ENCODE results near the gene RBBP4. TPM values are rescaled to one million over a fixed set of nuclear protein-coding genes. Genes with fewer than 3 reads are reported as not detected.
"Not testable (repeated sequence)": the region's sequence is repeated elsewhere in the genome, so short reads cannot be mapped to it uniquely, and the experiment has no call there.

Gene RBBP4
- total RNA-seq, 2 donors from 2014 or later, result 122 to 183 TPM

DNA sequence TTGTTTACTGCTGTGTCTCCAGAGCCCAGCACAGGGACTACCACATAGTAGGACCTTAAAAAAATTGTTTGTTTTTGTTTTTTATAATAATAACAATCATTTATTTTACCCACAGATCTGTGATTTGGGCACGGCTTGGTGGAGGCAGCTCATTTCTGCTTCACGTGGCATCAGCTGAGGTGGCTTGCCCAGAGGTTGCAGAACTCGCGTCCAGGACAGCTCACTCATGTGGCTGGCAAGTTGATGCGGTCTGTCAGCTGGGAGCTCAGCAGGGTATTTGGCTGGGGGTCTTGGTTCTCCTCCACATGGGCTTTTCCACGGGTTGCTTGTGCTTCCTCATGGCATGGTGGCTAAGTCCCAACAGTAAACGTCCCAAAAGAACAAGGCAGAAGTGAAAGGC is 54.5 kb downstream of the RBBP4 start:
- 87% methylated on average over 7 of the region's 7 CpGs for WGBS
- DNase-seq (ENCODE audit: low spot score), result no peak
- Histone ChIP-seq H3K4me3 (no peak overlapping the region), H3K9me3 (no peaks in the 10 kb centered on the region), H3K27ac (no peak overlapping the region), H3K27me3 (replicated peaks; ENCODE audit: insufficient read depth) (no peaks in the 10 kb centered on the region), H3K4me1 (replicated peaks) (peaks cover 12% of the 10 kb centered on the region), H3K36me3 (no peaks in the 10 kb centered on the region)
- TF ChIP-seq POLR2AphosphoS5 (IDR thresholded peaks at IDR 0.05) (no peak), POLR2A (IDR thresholded peaks at IDR 0.05) (no peak)
- TF ChIP-seq, protein P1, sequence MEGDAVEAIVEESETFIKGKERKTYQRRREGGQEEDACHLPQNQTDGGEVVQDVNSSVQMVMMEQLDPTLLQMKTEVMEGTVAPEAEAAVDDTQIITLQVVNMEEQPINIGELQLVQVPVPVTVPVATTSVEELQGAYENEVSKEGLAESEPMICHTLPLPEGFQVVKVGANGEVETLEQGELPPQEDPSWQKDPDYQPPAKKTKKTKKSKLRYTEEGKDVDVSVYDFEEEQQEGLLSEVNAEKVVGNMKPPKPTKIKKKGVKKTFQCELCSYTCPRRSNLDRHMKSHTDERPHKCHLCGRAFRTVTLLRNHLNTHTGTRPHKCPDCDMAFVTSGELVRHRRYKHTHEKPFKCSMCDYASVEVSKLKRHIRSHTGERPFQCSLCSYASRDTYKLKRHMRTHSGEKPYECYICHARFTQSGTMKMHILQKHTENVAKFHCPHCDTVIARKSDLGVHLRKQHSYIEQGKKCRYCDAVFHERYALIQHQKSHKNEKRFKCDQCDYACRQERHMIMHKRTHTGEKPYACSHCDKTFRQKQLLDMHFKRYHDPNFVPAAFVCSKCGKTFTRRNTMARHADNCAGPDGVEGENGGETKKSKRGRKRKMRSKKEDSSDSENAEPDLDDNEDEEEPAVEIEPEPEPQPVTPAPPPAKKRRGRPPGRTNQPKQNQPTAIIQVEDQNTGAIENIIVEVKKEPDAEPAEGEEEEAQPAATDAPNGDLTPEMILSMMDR (IDR thresholded peaks at IDR 0.05), result no peak
- intact Hi-C loops (cut with DNase I), result no loop called here

DNA sequence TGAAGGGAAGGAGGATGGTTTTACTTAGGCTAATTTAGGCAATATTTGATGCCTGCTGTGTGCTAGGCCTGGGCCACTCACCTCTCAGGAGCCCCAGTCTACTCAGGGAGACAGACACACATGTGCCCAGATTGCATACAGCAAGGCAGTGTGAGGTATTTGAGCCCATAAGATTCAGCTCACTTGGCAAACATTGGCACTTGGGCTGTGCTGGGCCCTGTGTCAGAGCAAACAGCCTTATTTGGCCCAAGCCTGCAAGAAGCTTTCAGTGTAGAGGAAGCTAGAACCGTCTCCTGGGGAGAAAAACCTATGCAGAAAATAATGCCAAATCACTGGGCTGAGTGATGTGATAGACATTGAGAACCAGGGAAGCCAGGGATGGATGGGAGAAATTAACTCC is 55.5 kb downstream of the RBBP4 start:
- DNase-seq (ENCODE audit: low spot score), result peak; percentile 71
- Histone ChIP-seq H3K9me3 (no peaks in the 10 kb centered on the region), H3K4me1 (replicated peaks) (peaks cover 12% of the 10 kb centered on the region), H3K4me3 (no peak overlapping the region), H3K27ac (peak overlapping the region; percentile 30 to 37), H3K36me3 (no peaks in the 10 kb centered on the region), H3K27me3 (replicated peaks; ENCODE audit: insufficient read depth) (no peaks in the 10 kb centered on the region)
- TF ChIP-seq POLR2AphosphoS5 (IDR thresholded peaks at IDR 0.05), result peak; percentile 66
- no peak for TF ChIP-seq POLR2A (IDR thresholded peaks at IDR 0.05)
- 23% methylated on average over 1 of the region's 1 CpG for WGBS
- intact Hi-C loops (cut with DNase I), result no loop called here

DNA sequence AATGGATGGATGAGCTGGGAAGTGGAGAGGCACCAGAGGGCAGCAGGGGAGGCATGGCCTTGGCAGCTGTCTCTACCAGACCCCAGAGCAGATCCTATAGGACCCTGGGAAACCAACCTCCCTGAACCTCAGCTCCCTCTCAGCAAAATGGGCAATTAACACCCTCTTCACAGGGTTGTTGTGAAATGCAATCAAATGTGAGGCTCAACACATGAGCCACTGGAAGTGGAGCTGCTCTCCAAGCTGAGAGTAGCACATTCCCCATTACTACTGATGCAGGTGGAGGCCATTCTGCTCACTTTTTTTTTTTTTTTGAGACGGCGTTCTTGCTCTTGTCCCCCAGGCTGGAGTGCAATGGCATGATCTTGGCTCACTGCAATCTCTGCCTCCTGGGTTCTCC is 58.1 kb downstream of the RBBP4 start:
- H3K4me1 ChIP-seq (replicated peaks), result peaks cover 7% of the 10 kb centered on the region
- no peaks in the 10 kb centered on the region for H3K36me3 ChIP-seq
- no peaks in the 10 kb centered on the region for H3K9me3 ChIP-seq
- TF ChIP-seq, protein P1 (IDR thresholded peaks at IDR 0.05), result no peak
- TF ChIP-seq POLR2AphosphoS5 (IDR thresholded peaks at IDR 0.05) (no peak), POLR2A (IDR thresholded peaks at IDR 0.05) (no peak)
- intact Hi-C loops (cut with DNase I), result no loop called here
- H3K4me3 ChIP-seq, result no peak overlapping the region
- no peak overlapping the region for H3K27ac ChIP-seq
- no peak for DNase-seq (ENCODE audit: low spot score)
- no peaks in the 10 kb centered on the region for H3K27me3 ChIP-seq (replicated peaks; ENCODE audit: insufficient read depth)
- 78% methylated on average over 2 of the region's 2 CpGs for WGBS

DNA sequence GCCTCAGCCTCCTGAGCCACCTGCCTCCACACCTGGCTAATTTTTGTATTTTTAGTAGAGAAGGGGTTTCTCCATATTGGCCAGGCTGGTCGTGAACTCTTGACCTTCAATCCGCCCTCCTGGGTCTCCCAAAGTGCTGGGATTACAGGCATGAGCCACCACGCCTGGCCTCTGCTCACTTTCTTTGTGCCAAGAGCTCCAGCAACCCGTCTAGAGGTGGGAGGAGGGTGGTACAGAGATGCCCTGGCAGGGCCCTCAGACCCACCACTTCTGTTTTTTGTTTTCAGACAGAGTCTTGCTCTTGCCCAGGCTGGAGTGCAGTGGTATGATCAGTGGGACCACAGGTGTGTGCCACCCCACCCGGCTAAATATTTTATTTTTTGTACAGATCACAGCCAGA is 58.5 kb downstream of the RBBP4 start:
- Histone ChIP-seq H3K36me3 (no peaks in the 10 kb centered on the region), H3K9me3 (no peaks in the 10 kb centered on the region), H3K27me3 (replicated peaks; ENCODE audit: insufficient read depth) (no peaks in the 10 kb centered on the region), H3K4me1 (replicated peaks) (peaks cover 7% of the 10 kb centered on the region), H3K4me3 (no peak overlapping the region), H3K27ac (no peak overlapping the region)
- DNase-seq (ENCODE audit: low spot score), result no peak
- TF ChIP-seq POLR2A (IDR thresholded peaks at IDR 0.05), result no peak
- TF ChIP-seq, protein P1 (IDR thresholded peaks at IDR 0.05), result no peak
- TF ChIP-seq POLR2AphosphoS5 (IDR thresholded peaks at IDR 0.05), result no peak
- 71% methylated on average over 5 of the region's 5 CpGs for WGBS
- intact Hi-C loops (cut with DNase I), result no loop called here

DNA sequence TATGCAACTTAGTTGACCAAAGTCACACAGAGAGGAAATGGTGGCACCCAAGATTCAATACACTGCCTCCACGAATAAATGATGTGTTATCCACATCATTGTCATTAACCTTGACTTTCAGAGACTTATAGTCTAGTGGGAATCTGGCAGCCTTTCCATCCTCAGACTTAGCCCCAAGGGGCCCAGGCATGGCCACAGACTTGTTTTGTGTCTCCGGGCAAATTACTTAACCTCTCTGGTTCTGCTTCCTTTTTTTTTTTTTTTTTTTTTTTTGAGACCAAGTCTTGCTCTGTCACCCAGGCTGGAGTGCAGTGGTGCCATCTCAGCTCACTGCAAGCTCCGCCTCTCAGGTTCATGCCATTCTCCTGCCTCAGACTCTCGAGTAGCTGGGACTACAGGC is 60.2 kb downstream of the RBBP4 start:
- WGBS, result 85% methylated on average over 4 of the region's 4 CpGs
- DNase-seq (ENCODE audit: low spot score); H3K27me3 ChIP-seq (replicated peaks; ENCODE audit: insufficient read depth); H3K27ac ChIP-seq; H3K4me3 ChIP-seq; H3K36me3 ChIP-seq; H3K9me3 ChIP-seq: not testable (repeated sequence)
- intact Hi-C loops (cut with DNase I), result loop anchor here (5.0 kb wide), 1 partner anchor 161 kb away; the partner anchor contains the start of gene FNDC5
- peaks cover 12% of the 10 kb centered on the region for H3K4me1 ChIP-seq (replicated peaks)

DNA sequence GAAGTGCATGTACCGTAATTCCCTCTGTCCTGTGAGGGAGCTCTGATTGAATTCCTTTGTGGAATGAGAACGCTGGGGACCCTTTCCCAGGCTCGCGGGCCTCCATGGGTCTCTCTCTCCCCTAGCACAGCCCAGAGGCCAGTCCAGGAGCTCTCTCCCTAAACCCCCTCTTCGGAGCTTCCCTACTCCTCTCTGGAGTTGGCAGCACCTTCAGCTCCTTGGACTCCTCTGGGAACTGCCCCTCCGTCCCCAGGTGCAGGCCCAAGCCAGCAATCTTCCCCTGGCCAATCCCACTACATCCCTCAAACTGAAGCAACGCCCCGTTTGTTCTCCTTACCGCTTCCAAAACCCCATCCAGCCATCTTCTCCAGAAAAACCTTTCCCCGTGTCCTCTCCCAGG is 62.1 kb downstream of the RBBP4 start:
- intact Hi-C loops (cut with DNase I), result loop anchor here (2.0 to 5.0 kb wide), 2 partner anchors 60 to 159 kb away; partner anchors contain the start of gene FNDC5
- Histone ChIP-seq H3K9me3 (no peaks in the 10 kb centered on the region), H3K4me3 (no peak overlapping the region), H3K4me1 (replicated peaks) (peaks cover 12% of the 10 kb centered on the region), H3K27ac (no peak overlapping the region), H3K36me3 (no peaks in the 10 kb centered on the region), H3K27me3 (replicated peaks; ENCODE audit: insufficient read depth) (no peaks in the 10 kb centered on the region)
- TF ChIP-seq POLR2A (IDR thresholded peaks at IDR 0.05) (no peak), POLR2AphosphoS5 (IDR thresholded peaks at IDR 0.05) (no peak)
- TF ChIP-seq, protein P1 (IDR thresholded peaks at IDR 0.05), result no peak
- WGBS, result 85% methylated on average over 10 of the region's 10 CpGs
- no peak for DNase-seq (ENCODE audit: low spot score)
